Right lung (tissue), 5 donors: ENCODE measurements around the gene TMPRSS6. TPM values are rescaled to one million over a fixed set of nuclear protein-coding genes. Genes with fewer than 3 reads are reported as not detected.

ENCODE experiments used
- DNase-seq, 2 donors: peaks; one replicate each; pipeline ENCODE4 v3.0.0-alpha.2; 2013
- polyA plus RNA-seq, 5 donors: library from polyadenylated mRNA; unstranded; fragments of 120-200 nt; gene quantifications; one replicate each; pipeline versions ENCODE4 v1.2.1 to v1.2.3, GENCODE V29; 2013; ENCODE audit warnings: inconsistent platforms in 1 of 5, low replicate concordance in 1 of 5; ENCODE audit not compliant: insufficient read length in 5 of 5, insufficient read depth in 1 of 5

TMPRSS6 gene
- polyA plus RNA-seq, 5 donors: 0.36 to 0.79 (median 0.61) TPM

GRCh38 chr22:37117092-37117491 is 7.6 kb upstream of the TMPRSS6 start:
- DNase-seq: no peak

GRCh38 chr22:37115032-37115431 is 5.5 kb upstream of the TMPRSS6 start:
- DNase-seq: no peak

- DNase-seq: no peak
These were observed 4.2 kb upstream of the TMPRSS6 start for GRCh38 chr22:37113757-37114156.

- no peak for DNase-seq
These were observed 2.7 kb upstream of the TMPRSS6 start for GRCh38 chr22:37112084-37112728.

GRCh38 chr22:37111156-37111717 is 1.7 kb upstream of the TMPRSS6 start:
- no peak for DNase-seq

- DNase-seq: no peak
These were observed 1.5 kb downstream of the TMPRSS6 start for GRCh38 chr22:37107816-37108621.

GRCh38 chr22:37105990-37106389 is 3.5 kb downstream of the TMPRSS6 start:
- DNase-seq: no peak

- DNase-seq: no peak
These were observed 4.4 kb downstream of the TMPRSS6 start for GRCh38 chr22:37105154-37105553.

GRCh38 chr22:37103656-37104452 is 5.7 kb downstream of the TMPRSS6 start:
- no peak for DNase-seq

GRCh38 chr22:37103151-37103550 is 6.4 kb downstream of the TMPRSS6 start:
- no peak for DNase-seq

- no peak for DNase-seq
These were observed 8.0 kb downstream of the TMPRSS6 start for GRCh38 chr22:37101311-37102066.

GRCh38 chr22:37100589-37101127 is 8.9 kb downstream of the TMPRSS6 start:
- DNase-seq: no peak

GRCh38 chr22:37098976-37099591 is 10.4 kb downstream of the TMPRSS6 start:
- peak in 1 of 2 donors; percentile 38 for DNase-seq

GRCh38 chr22:37097346-37097745 is 12.2 kb downstream of the TMPRSS6 start:
- DNase-seq: no peak

GRCh38 chr22:37095113-37095512 is 14.4 kb downstream of the TMPRSS6 start:
- no peak for DNase-seq

GRCh38 chr22:37094239-37094638 is 15.3 kb downstream of the TMPRSS6 start:
- DNase-seq: no peak

- DNase-seq: no peak
These were observed 16.5 kb downstream of the TMPRSS6 start for GRCh38 chr22:37092997-37093396.

GRCh38 chr22:37091994-37092393 is 17.5 kb downstream of the TMPRSS6 start:
- no peak for DNase-seq

- DNase-seq: no peak
These were observed 18.4 kb downstream of the TMPRSS6 start for GRCh38 chr22:37090920-37091695.

GRCh38 chr22:37089434-37089833 is 20.1 kb downstream of the TMPRSS6 start:
- DNase-seq: no peak
